Activated CD8-positive, alpha-beta T cell treated with anti-CD3 and anti-CD28 coated beads for 36 hours (primary cell): Measurements from ENCODE around the gene VPS41. TPM values are rescaled to one million over a fixed set of nuclear protein-coding genes. Genes with fewer than 3 reads are reported as not detected.

ENCODE experiments used
- ATAC-seq: fragments of 200-7000 bp; cut with Tn5 transposase; one replicate; pipeline ENCODE4 v1.10.0; 2021; ENCODE audit warnings: mild to moderate bottlenecking, moderate library complexity
- CTCF ChIA-PET: fragments of 350-600 bp; sonication (Branson Sonifier 250); formaldehyde crosslinking; loops from one replicate; lab custom pipeline; 2021; ENCODE audit warnings: antibody characterized with exemption; lab: Charles Lee
- POLR2A ChIA-PET: fragments of 350-600 bp; sonication (Branson Sonifier 250); formaldehyde crosslinking; loops from one replicate; lab custom pipeline; 2021; ENCODE audit warnings: antibody characterized with exemption; lab: Charles Lee
- DNase-seq: peaks from one replicate; pipeline ENCODE4 v3.0.0-alpha.2; 2020
- H3K27ac Mint-ChIP-seq: one replicate; pipeline ENCODE4 v1.8.0; 2021; ENCODE audit warnings: mild to moderate bottlenecking, mixed read lengths
- H3K27me3 Mint-ChIP-seq: one replicate; pipeline ENCODE4 v1.8.0; 2021; ENCODE audit warnings: mixed read lengths
- H3K36me3 Mint-ChIP-seq: one replicate; pipeline ENCODE4 v1.8.0; 2021; ENCODE audit warnings: low read depth, mixed read lengths
- H3K4me1 Mint-ChIP-seq: one replicate; pipeline ENCODE4 v1.8.0; 2021; ENCODE audit warnings: low read depth, mixed read lengths
- H3K4me3 Mint-ChIP-seq: one replicate; pipeline ENCODE4 v1.8.0; 2021; ENCODE audit warnings: mild to moderate bottlenecking, moderate library complexity, mixed read lengths
- H3K9me3 Mint-ChIP-seq: one replicate; pipeline ENCODE4 v1.8.0; 2021; ENCODE audit warnings: mixed read lengths
- CTCF ChIP-seq: fragments of 200-600 bp; IDR thresholded peaks from one replicate; pipeline ENCODE4 v1.8.0; 2022; ENCODE audit warnings: antibody characterized with exemption, mild to moderate bottlenecking
- intact Hi-C: fragments of 100-400 bp; cut with micrococcal nuclease; formaldehyde crosslinking; loops from one replicate; pipeline ENCODE4 v1.10.0; 2022
- total RNA-seq, 2 experiments: library from RNA; stranded (reverse); gene quantifications; one replicate each; pipeline ENCODE4 v1.2.3, GENCODE V29; 2021

Gene VPS41
- total RNA-seq, 2 experiments from 2014 or later = 47.4 to 56.4 TPM

- Mint-ChIP-seq H3K9me3 (peaks cover 3% of the 10 kb centered on the region), H3K27ac (no peak overlapping the region), H3K4me3 (no peak overlapping the region), H3K36me3 (no peaks in the 10 kb centered on the region), H3K27me3 (peaks cover 16% of the 10 kb centered on the region), H3K4me1 (no peaks in the 10 kb centered on the region)
- POLR2A ChIA-PET = no interaction called here
- TF ChIP-seq CTCF = no peak
- intact Hi-C loops = no loop called here
- DNase-seq (no peak), ATAC-seq (no peak)
- CTCF ChIA-PET = no interaction called here
Observed at GRCh38 chr7:38699471-38699870, 209.5 kb downstream of the VPS41 start.

GRCh38 chr7:38694326-38694725, 214.7 kb downstream of the VPS41 start:
- no peak for TF ChIP-seq CTCF
- POLR2A ChIA-PET = no interaction called here
- Mint-ChIP-seq H3K4me3 (no peak overlapping the region), H3K9me3 (peaks cover 3% of the 10 kb centered on the region), H3K27ac (no peak overlapping the region), H3K36me3 (no peaks in the 10 kb centered on the region), H3K27me3 (peaks cover 5% of the 10 kb centered on the region), H3K4me1 (no peaks in the 10 kb centered on the region)
- CTCF ChIA-PET = no interaction called here
- DNase-seq = no peak
- intact Hi-C loops = no loop called here
- ATAC-seq = no peak

GRCh38 chr7:38686888-38687287, 222.1 kb downstream of the VPS41 start:
- intact Hi-C loops = no loop called here
- ATAC-seq (no peak), DNase-seq (no peak)
- H3K36me3 Mint-ChIP-seq = no peaks in the 10 kb centered on the region
- ChIA-PET POLR2A (no interaction called here), CTCF (no interaction called here)
- peaks cover 4% of the 10 kb centered on the region for H3K27me3 Mint-ChIP-seq
- H3K4me3 Mint-ChIP-seq = no peak overlapping the region
- no peak overlapping the region for H3K27ac Mint-ChIP-seq
- no peak for TF ChIP-seq CTCF
- H3K9me3 Mint-ChIP-seq = peaks cover 3% of the 10 kb centered on the region
- H3K4me1 Mint-ChIP-seq = no peaks in the 10 kb centered on the region

GRCh38 chr7:38685851-38686250, 223.1 kb downstream of the VPS41 start:
- peaks cover 3% of the 10 kb centered on the region for H3K9me3 Mint-ChIP-seq
- no peaks in the 10 kb centered on the region for H3K36me3 Mint-ChIP-seq
- no peak for ATAC-seq
- no peak for TF ChIP-seq CTCF
- DNase-seq = no peak
- intact Hi-C loops = no loop called here
- no peak overlapping the region for H3K27ac Mint-ChIP-seq
- no peak overlapping the region for H3K4me3 Mint-ChIP-seq
- POLR2A ChIA-PET = no interaction called here
- CTCF ChIA-PET = no interaction called here
- H3K4me1 Mint-ChIP-seq = no peaks in the 10 kb centered on the region
- peaks cover 3% of the 10 kb centered on the region for H3K27me3 Mint-ChIP-seq

GRCh38 chr7:38682606-38683005, 226.4 kb downstream of the VPS41 start:
- no peaks in the 10 kb centered on the region for H3K4me1 Mint-ChIP-seq
- DNase-seq = no peak
- intact Hi-C loops = no loop called here
- no peak overlapping the region for H3K4me3 Mint-ChIP-seq
- no peaks in the 10 kb centered on the region for H3K9me3 Mint-ChIP-seq
- TF ChIP-seq CTCF = no peak
- CTCF ChIA-PET = interaction anchor here (1.5 kb wide), 1 partner anchor 23 kb away, joined by 5 read pairs; no protein-coding TSS in a partner anchor
- ATAC-seq = no peak
- no peak overlapping the region for H3K27ac Mint-ChIP-seq
- POLR2A ChIA-PET = interaction anchor here (0.6 kb wide), 1 partner anchor 198 kb away, joined by 3 read pairs; no protein-coding TSS in a partner anchor
- no peaks in the 10 kb centered on the region for H3K36me3 Mint-ChIP-seq
- peaks cover 1% of the 10 kb centered on the region for H3K27me3 Mint-ChIP-seq
